IMR-90 (cell line): ENCODE measurements around the gene TNFRSF13B. TPM values are rescaled to one million over a fixed set of nuclear protein-coding genes. Genes with fewer than 3 reads are reported as not detected.

Experiments used
- ATAC-seq: fragments of 200-7000 bp; cut with Tn5 transposase; 2 replicates; pipeline ENCODE4 v1.9.1; 2020; ENCODE audit warnings: low read depth, mild to moderate bottlenecking, moderate library complexity
- BruUV-seq: library from RNA; stranded (reverse); fragments of 400-500 nt; replicated peaks from 2 replicates; lab custom pipeline; 2021; lab: Mats Ljungman, UMichigan
- CTCF ChIA-PET: fragments of 300-600 bp; formaldehyde crosslinking; extraction: SDS; loops from one replicate; lab custom pipeline; 2021; ENCODE audit warnings: antibody characterized with exemption; lab: Yijun Ruan, JAX
- POLR2A ChIA-PET: fragments of 300-600 bp; sonication (Branson Sonifier 250); formaldehyde crosslinking; loops from one replicate; lab custom pipeline; 2022; ENCODE audit warnings: antibody characterized with exemption; ENCODE audit not compliant: unreplicated experiment; lab: Charles Lee
- DNase-seq: peaks from one replicate; pipeline ENCODE4 v3.0.0; 2013
- H2AFZ ChIP-seq: replicated peaks from 2 replicates; pipeline ENCODE3; 2013; ENCODE audit warnings: low read length, mild to moderate bottlenecking; ENCODE audit not compliant: poor library complexity
- H2AK5ac ChIP-seq: 2 replicates; pipeline ENCODE4 v1.6.1; 2013; ENCODE audit warnings: low read depth, low read length, inconsistent platforms
- H2AK9ac ChIP-seq: replicated peaks from 2 replicates; pipeline ENCODE3; 2013; ENCODE audit warnings: mild to moderate bottlenecking, low read depth, low read length, moderate library complexity; ENCODE audit not compliant: poor library complexity
- H2BK120ac ChIP-seq: 2 replicates; pipeline ENCODE4 v1.6.1; 2013; ENCODE audit warnings: low read depth, low read length, inconsistent platforms
- H2BK15ac ChIP-seq: 3 replicates; pipeline ENCODE4 v1.6.1; 2013; ENCODE audit warnings: low read depth, low read length, inconsistent platforms
- H2BK20ac ChIP-seq: 2 replicates; pipeline ENCODE4 v1.6.1; 2013; ENCODE audit warnings: low read depth, mild to moderate bottlenecking, inconsistent platforms, low read length, moderate library complexity
- H2BK5ac ChIP-seq: 2 replicates; pipeline ENCODE4 v1.6.1; 2013; ENCODE audit warnings: mild to moderate bottlenecking, low read depth, low read length, inconsistent platforms; ENCODE audit not compliant: poor library complexity, severe bottlenecking
- H3K14ac ChIP-seq: replicated peaks from 2 replicates; pipeline ENCODE4 v1.6.1; 2013; ENCODE audit warnings: low read depth, low read length, inconsistent platforms
- H3K18ac ChIP-seq: 2 replicates; pipeline ENCODE4 v1.6.1; 2013; ENCODE audit warnings: low read depth, low read length, control low read depth
- H3K23ac ChIP-seq: 2 replicates; pipeline ENCODE4 v1.6.1; 2013; ENCODE audit warnings: low read depth, low read length, inconsistent platforms
- H3K27ac ChIP-seq: 2 replicates; pipeline ENCODE4 v1.5.1; 2013; ENCODE audit warnings: mild to moderate bottlenecking, control low read depth, low read length; ENCODE audit not compliant: insufficient read depth
- H3K27me3 ChIP-seq: 2 replicates; pipeline ENCODE4 v1.6.1; 2013; ENCODE audit warnings: low read length; ENCODE audit not compliant: control insufficient read depth, insufficient read depth
- H3K36me3 ChIP-seq: 2 replicates; pipeline ENCODE4 v1.6.1; 2013; ENCODE audit warnings: low read length, mixed read lengths; ENCODE audit not compliant: control insufficient read depth, insufficient read depth
- H3K4ac ChIP-seq: 2 replicates; pipeline ENCODE4 v1.6.1; 2013; ENCODE audit warnings: low read depth, low read length, inconsistent platforms
- H3K4me1 ChIP-seq: 2 replicates; pipeline ENCODE4 v1.6.1; 2013; ENCODE audit warnings: low read length, mixed read lengths; ENCODE audit not compliant: control insufficient read depth, insufficient read depth
- H3K4me2 ChIP-seq: 2 replicates; pipeline ENCODE4 v1.6.1; 2013; ENCODE audit warnings: low read depth, mild to moderate bottlenecking, control low read depth, low read length, moderate library complexity
- H3K4me3 ChIP-seq: 2 replicates; pipeline ENCODE4 v1.5.1; 2013; ENCODE audit warnings: low read depth, mild to moderate bottlenecking, control low read depth, low read length, moderate library complexity; ENCODE audit not compliant: insufficient read depth
- H3K56ac ChIP-seq: 2 replicates; pipeline ENCODE4 v1.6.1; 2013; ENCODE audit warnings: low read length, inconsistent platforms; ENCODE audit not compliant: insufficient read depth; ENCODE audit errors: extremely low read depth
- H3K79me1 ChIP-seq, 2 experiments: 2 replicates each; pipeline ENCODE4 v1.6.1; 2013; ENCODE audit warnings: low read length in 2 of 2, inconsistent platforms in 1 of 2, low read depth in 1 of 2
- H3K9ac ChIP-seq: 2 replicates; pipeline ENCODE4 v1.6.1; 2013; ENCODE audit warnings: low read depth, low read length, control low read depth
- H3K9me1 ChIP-seq: 2 replicates; pipeline ENCODE4 v1.6.1; 2013; ENCODE audit warnings: low read length, inconsistent platforms; ENCODE audit not compliant: insufficient read depth
- H3K9me3 ChIP-seq: 2 replicates; pipeline ENCODE4 v1.6.1; 2013; ENCODE audit warnings: low read length; ENCODE audit not compliant: control insufficient read depth, insufficient read depth
- H4K20me1 ChIP-seq: 2 replicates; pipeline ENCODE4 v1.6.1; 2013; ENCODE audit warnings: low read length, inconsistent platforms; ENCODE audit not compliant: insufficient read depth
- H4K5ac ChIP-seq: 2 replicates; pipeline ENCODE4 v1.6.1; 2013; ENCODE audit warnings: mild to moderate bottlenecking, low read depth, low read length, control low read depth
- H4K8ac ChIP-seq, 2 experiments: 2 replicates each; pipeline ENCODE4 v1.6.1; 2013; ENCODE audit warnings: low read depth in 2 of 2, low read length in 2 of 2, control low read depth in 1 of 2, inconsistent platforms in 1 of 2
- H4K91ac ChIP-seq: 2 replicates; pipeline ENCODE4 v1.6.1; 2013; ENCODE audit warnings: low read depth, low read length, inconsistent platforms; ENCODE audit not compliant: insufficient read depth
- BHLHE40 ChIP-seq: fragments of 150-350 bp; IDR thresholded peaks from 2 replicates; pipeline ENCODE4 v1.6.1; 2016; ENCODE audit warnings: mild to moderate bottlenecking, low read depth, low read length
- CEBPB ChIP-seq: IDR thresholded peaks from 2 replicates; pipeline ENCODE4 v1.6.1; 2012; ENCODE audit warnings: low read depth, low read length, improper control_type of control experiment
- CHD1 ChIP-seq: IDR thresholded peaks from 2 replicates; pipeline ENCODE4 v1.6.1; 2012; ENCODE audit warnings: low read depth, low read length, improper control_type of control experiment
- CTCF ChIP-seq: conservative IDR thresholded peaks from 2 replicates; pipeline ENCODE4 v1.5.1; 2012; ENCODE audit warnings: mild to moderate bottlenecking, low read depth, low read length, improper control_type of control experiment
- ELK1 ChIP-seq: fragments of 150-350 bp; IDR thresholded peaks from 2 replicates; pipeline ENCODE4 v1.6.1; 2016; ENCODE audit warnings: low read depth, mild to moderate bottlenecking, low read length, moderate library complexity, borderline replicate concordance
- FOS ChIP-seq: fragments of 150-350 bp; IDR thresholded peaks from 2 replicates; pipeline ENCODE4 v1.6.1; 2016; ENCODE audit warnings: low read depth, low read length
- MAZ ChIP-seq: IDR thresholded peaks from 2 replicates; pipeline ENCODE4 v1.6.1; 2012; ENCODE audit warnings: low read depth, mild to moderate bottlenecking, low read length, improper control_type of control experiment, moderate library complexity, borderline replicate concordance
- NFE2L2 ChIP-seq: fragments of 150-350 bp; IDR thresholded peaks from 2 replicates; pipeline ENCODE4 v1.6.1; 2016; ENCODE audit warnings: low read depth, mild to moderate bottlenecking, low read length
- POLR2A ChIP-seq: IDR thresholded peaks from 2 replicates; pipeline ENCODE4 v1.6.1; 2012; ENCODE audit warnings: mild to moderate bottlenecking, low read depth, low read length
- RAD21 ChIP-seq: IDR thresholded peaks from 2 replicates; pipeline ENCODE4 v1.6.1; 2012; ENCODE audit warnings: low read length, improper control_type of control experiment
- RCOR1 ChIP-seq: IDR thresholded peaks from 2 replicates; pipeline ENCODE4 v1.6.1; 2012; ENCODE audit warnings: mild to moderate bottlenecking, low read length, improper control_type of control experiment; ENCODE audit not compliant: insufficient replicate concordance
- RFX5 ChIP-seq: IDR thresholded peaks from 2 replicates; pipeline ENCODE4 v1.8.0; 2012; ENCODE audit warnings: low read depth, mild to moderate bottlenecking, low read length, moderate library complexity
- SMC3 ChIP-seq: fragments of 150-350 bp; IDR thresholded peaks from 2 replicates; pipeline ENCODE4 v1.6.1; 2016; ENCODE audit warnings: low read depth, mild to moderate bottlenecking, antibody characterized with exemption, low read length, moderate library complexity
- WGBS, 2 experiments: methylation state at CpG; one replicate each; pipeline versions ENCODE4 v1.1.5 to v1.1.7; 2013; ENCODE audit warnings: missing lambda C conversion rate in 2 of 2; ENCODE audit not compliant: insufficient read length in 1 of 2; ENCODE audit errors: extremely low coverage in 2 of 2; 5-methylcytosine and 5-hydroxymethylcytosine counted together
- dilution Hi-C: fragments of 300-500 bp; cut with HindIII; formaldehyde crosslinking; loops from one replicate; pipeline ENCODE4 v1.14.3; 2018; ENCODE audit warnings: low sequenced_read_pairs; ENCODE audit not compliant: unreplicated experiment
- in situ Hi-C: fragments of 300-500 bp; cut with MboI; formaldehyde crosslinking; loops from 3 replicates; pipeline ENCODE4 v1.14.3; 2019; ENCODE audit warnings: low sequenced_read_pairs, inconsistent platforms, mixed read lengths
- intact Hi-C: fragments of 100-400 bp; cut with micrococcal nuclease; formaldehyde crosslinking; loops from 2 replicates; pipeline ENCODE4 v1.10.0; 2022
- polyA plus RNA-seq, 3 experiments: library from polyadenylated mRNA; depleted of rRNA; stranded (reverse); fragments of >200 nt; gene quantifications; 2 replicates each; pipeline ENCODE4 v1.2.3, GENCODE V29; 2012; ENCODE audit warnings: low replicate concordance in 1 of 3
- total RNA-seq: library from RNA; depleted of rRNA; stranded (reverse); fragments of >200 nt; gene quantifications from 2 replicates; pipeline ENCODE4 v1.2.3, GENCODE V29; 2012

The TNFRSF13B gene
- total and polyA plus RNA-seq, 2 of the 4 experiments (the other 2 are of a cell fraction), result not detected

DNA sequence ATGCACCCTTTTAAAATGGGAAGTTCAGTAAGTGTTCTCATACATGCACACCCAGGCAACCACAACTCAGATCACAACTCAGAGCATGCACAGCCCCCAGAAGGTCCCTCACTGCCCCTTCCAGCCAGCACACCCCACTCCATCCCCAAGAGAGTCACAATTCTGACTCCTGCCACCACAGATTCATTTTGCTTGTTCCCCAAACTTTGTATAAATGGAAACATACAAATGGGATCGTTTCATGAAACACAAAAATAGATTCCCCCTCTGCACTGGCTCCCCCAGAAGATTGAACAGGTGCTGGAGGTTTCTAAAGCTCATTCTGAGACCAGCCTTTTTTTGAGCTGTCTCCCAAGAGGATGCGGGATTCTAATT lies 3.3 kb upstream of the TNFRSF13B start (continued):
- TF ChIP-seq FOS, result no peak

DNA sequence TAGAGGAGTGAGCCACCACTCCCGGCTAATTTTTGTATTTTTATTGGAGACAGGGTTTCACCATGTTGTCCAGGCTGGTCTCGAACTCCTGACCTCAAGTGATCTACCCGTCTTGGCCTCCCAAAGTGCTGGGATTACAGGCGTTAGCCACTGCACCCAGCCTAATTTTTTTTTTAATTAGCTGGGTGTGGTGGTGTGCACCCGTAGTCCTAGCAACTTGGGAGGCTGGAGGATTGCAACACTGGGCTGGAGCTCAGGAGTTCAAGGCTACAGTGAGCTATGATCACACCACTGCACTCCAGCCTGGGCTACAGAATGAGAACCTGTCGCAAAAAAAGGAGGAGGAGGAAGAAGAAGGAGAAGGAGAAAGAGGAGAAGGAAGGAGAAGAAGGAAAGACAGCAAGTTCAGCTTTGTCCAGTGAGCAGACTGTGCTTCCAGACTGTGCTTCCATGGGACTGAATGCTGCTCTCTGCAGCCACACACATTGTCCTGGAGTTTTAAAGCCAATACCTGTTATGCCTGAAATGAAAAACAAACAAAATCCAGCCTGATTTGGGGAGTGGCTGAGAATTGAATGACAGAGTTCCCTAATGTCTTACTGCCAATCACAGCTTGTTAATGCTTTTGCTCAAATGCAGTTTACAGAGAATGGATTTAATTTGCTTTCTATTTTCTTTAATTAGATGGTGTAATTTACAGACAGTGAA lies 2.8 kb upstream of the TNFRSF13B start:
- no peak overlapping the region for H2BK120ac ChIP-seq
- no peak overlapping the region for H2BK20ac ChIP-seq
- H4K91ac ChIP-seq, result no peak overlapping the region
- no CpG with 5 or more reads among the region's 6 CpGs for WGBS, 2 experiments
- ChIA-PET POLR2A (interaction anchor here (0.6 kb wide), 1 partner anchor 17 kb away, joined by 3 read pairs; no protein-coding TSS in a partner anchor), CTCF (interaction anchor here (0.6 kb wide), 1 partner anchor 793 kb away, joined by 3 read pairs; no protein-coding TSS in a partner anchor)
- H3K9ac ChIP-seq, result no peak overlapping the region
- BruUV-seq, result no TSS peak
- H4K8ac ChIP-seq, result no peak overlapping the region
- no peak overlapping the region for H2AK9ac ChIP-seq
- H2AFZ ChIP-seq, result no peak overlapping the region
- no peaks in the 10 kb centered on the region for H3K9me3 ChIP-seq
- intact Hi-C loops (no loop called here), dilution Hi-C loops (no loop called here), in situ Hi-C loops (no loop called here)
- no peak overlapping the region for H3K56ac ChIP-seq
- no peak overlapping the region for H3K4me3 ChIP-seq
- H2BK5ac ChIP-seq, result no peak overlapping the region
- no peak for ATAC-seq
- no peak overlapping the region for H3K27ac ChIP-seq
- H3K18ac ChIP-seq, result no peak overlapping the region
- H4K20me1 ChIP-seq, result no peaks in the 10 kb centered on the region
- H3K14ac ChIP-seq, result no peak overlapping the region
- H3K4me1 ChIP-seq, result peaks cover 4% of the 10 kb centered on the region
- no peaks in the 10 kb centered on the region for H3K36me3 ChIP-seq
- no peak overlapping the region for H3K4me2 ChIP-seq
- no peak for TF ChIP-seq NFE2L2
- TF ChIP-seq RCOR1, result no peak
- TF ChIP-seq BHLHE40, result no peak
- TF ChIP-seq CTCF, result no peak
- no peak for TF ChIP-seq POLR2A
- no peak for TF ChIP-seq MAZ
- TF ChIP-seq SMC3, result no peak
- no peak for TF ChIP-seq RAD21
- no peak for TF ChIP-seq CEBPB
- TF ChIP-seq RFX5, result no peak
- no peak for TF ChIP-seq ELK1
- TF ChIP-seq CHD1, result no peak
- H4K5ac ChIP-seq, result no peak overlapping the region
- no peaks in the 10 kb centered on the region for H3K79me1 ChIP-seq
- no peak for DNase-seq
- no peak overlapping the region for H3K23ac ChIP-seq
- H3K4ac ChIP-seq, result no peak overlapping the region
- H2BK15ac ChIP-seq, result no peak overlapping the region
- no peak overlapping the region for H2AK5ac ChIP-seq
- H3K9me1 ChIP-seq, result peaks cover 3% of the 10 kb centered on the region; the same call in 1 of the 2 replicates
- peaks cover 19% of the 10 kb centered on the region for H3K27me3 ChIP-seq
